Natural killer cell treated with Interleukin-12 subunit alpha and Interleukin-12 subunit beta and Interleukin-15 and Interleukin-18, amount 100 ng/mL, for 72 hours (primary cell): ENCODE data around the gene MRPL38. TPM values are rescaled to one million over a fixed set of nuclear protein-coding genes. Genes with fewer than 3 reads are reported as not detected.
A peak's percentile ranks its signal among the peaks of the same experiment; 100 is the strongest.

Source experiments
- ATAC-seq, 2 donors: fragments of 150-1000 bp; cut with Tn5 transposase in 1 of 2; sonication (Bioruptor Pico), chemical (Tn5 transposase) in 1 of 2; 2 replicates each; pipeline ENCODE4 v1.10.0; 2021
- DNase-seq: peaks from one replicate; pipeline ENCODE4 v3.0.0; 2022; ENCODE audit warnings: low spot score
- H3K27ac Mint-ChIP-seq, 2 donors: 1 replicate in 1 of 2; 2 replicates in 1 of 2; pipeline ENCODE4 v1.8.0; 2022; ENCODE audit warnings: mixed read lengths in 2 of 2, mild to moderate bottlenecking in 1 of 2, moderate library complexity in 1 of 2
- H3K27me3 Mint-ChIP-seq, 2 donors: 1 replicate in 1 of 2; 2 replicates in 1 of 2; pipeline ENCODE4 v1.8.0; 2022; ENCODE audit warnings: mixed read lengths in 2 of 2
- H3K36me3 Mint-ChIP-seq: one replicate; pipeline ENCODE4 v1.8.0; 2022; ENCODE audit warnings: mixed read lengths
- H3K4me1 Mint-ChIP-seq, 2 donors: 1 replicate in 1 of 2; 2 replicates in 1 of 2; pipeline ENCODE4 v1.8.0; 2022; ENCODE audit warnings: low read depth in 2 of 2, mixed read lengths in 2 of 2, mild to moderate bottlenecking in 1 of 2
- H3K4me3 Mint-ChIP-seq: one replicate; pipeline ENCODE4 v1.8.0; 2022; ENCODE audit warnings: mixed read lengths
- H3K9me3 Mint-ChIP-seq: 2 replicates; pipeline ENCODE4 v1.8.0; 2022; ENCODE audit warnings: mixed read lengths
- total RNA-seq, 2 donors: library from RNA; stranded (reverse); gene quantifications; one replicate each; pipeline ENCODE4 v1.2.3, GENCODE V29; 2022

MRPL38 gene
- total RNA-seq, 2 donors from 2014 or later: 117 to 174 TPM

- Mint-ChIP-seq H3K27ac (no peak overlapping the region), H3K4me1 (peaks cover 0 to 3% of the 10 kb centered on the region in 2 donors), H3K9me3 (no peaks in the 10 kb centered on the region), H3K4me3 (no peak overlapping the region), H3K27me3 (peaks cover 0 to under 1% of the 10 kb centered on the region in 2 donors), H3K36me3 (no peaks in the 10 kb centered on the region)
- no peak for ATAC-seq
- no peak for DNase-seq
Measured at GRCh38 chr17:75885431-75885830, 19.3 kb downstream of the MRPL38 start.

- Mint-ChIP-seq H3K9me3 (no peaks in the 10 kb centered on the region), H3K36me3 (no peaks in the 10 kb centered on the region), H3K27ac (no peak overlapping the region), H3K4me3 (no peak overlapping the region), H3K27me3 (peaks cover 5 to 14% of the 10 kb centered on the region in 2 donors), H3K4me1 (peaks cover 8 to 12% of the 10 kb centered on the region in 2 donors)
- ATAC-seq (no peak), DNase-seq (no peak)
Measured at GRCh38 chr17:75881678-75882454, 22.8 kb downstream of the MRPL38 start.

GRCh38 chr17:75880266-75880665 is 24.4 kb downstream of the MRPL38 start:
- H3K9me3 Mint-ChIP-seq: no peaks in the 10 kb centered on the region
- no peak for ATAC-seq
- peak overlapping the region; percentile 27 for H3K4me3 Mint-ChIP-seq
- peaks cover 5 to 14% of the 10 kb centered on the region in 2 donors for H3K27me3 Mint-ChIP-seq
- no peak for DNase-seq
- peaks cover 16 to 17% of the 10 kb centered on the region in 2 donors for H3K4me1 Mint-ChIP-seq
- no peaks in the 10 kb centered on the region for H3K36me3 Mint-ChIP-seq
- H3K27ac Mint-ChIP-seq: no peak overlapping the region

GRCh38 chr17:75878174-75878998 is 26.3 kb downstream of the MRPL38 start, which contains the start of gene TRIM47:
TSS of gene TRIM47 (minus strand) at chr17:75878581. CDS start at chr17:75878548, 33 bp downstream.
- H3K4me3 Mint-ChIP-seq: peak within 1 kb of the TSS; percentile 48

GRCh38 chr17:75877752-75878173 is 26.9 kb downstream of the MRPL38 start:
- peak overlapping the region; percentile 45 for H3K4me3 Mint-ChIP-seq
- no peak overlapping the region for H3K27ac Mint-ChIP-seq
- DNase-seq: peak; percentile 72
- peak; percentile 92 to 94 for ATAC-seq
- no peaks in the 10 kb centered on the region for H3K36me3 Mint-ChIP-seq
- H3K9me3 Mint-ChIP-seq: no peaks in the 10 kb centered on the region
- H3K27me3 Mint-ChIP-seq: peaks cover 5 to 14% of the 10 kb centered on the region in 2 donors
- H3K4me1 Mint-ChIP-seq: peaks cover 16 to 17% of the 10 kb centered on the region in 2 donors

More at GRCh38 chr17:75878174-75878998, 26.3 kb downstream of the MRPL38 start, which contains the start of gene TRIM47:
- Mint-ChIP-seq H3K27me3 (peaks cover 5 to 14% of the 10 kb centered on the region in 2 donors), H3K9me3 (no peaks in the 10 kb centered on the region), H3K36me3 (no peaks in the 10 kb centered on the region), H3K4me1 (peaks cover 16 to 17% of the 10 kb centered on the region in 2 donors), H3K27ac (no peak within 1 kb of the TSS)
- DNase-seq (no peak), ATAC-seq (peak; percentile 40 to 56)

GRCh38 chr17:75876938-75877751 is 27.5 kb downstream of the MRPL38 start:
- no peaks in the 10 kb centered on the region for H3K36me3 Mint-ChIP-seq
- DNase-seq (no peak), ATAC-seq (no peak)
- H3K27me3 Mint-ChIP-seq: peaks cover 5 to 14% of the 10 kb centered on the region in 2 donors
- no peak overlapping the region for H3K27ac Mint-ChIP-seq
- H3K9me3 Mint-ChIP-seq: no peaks in the 10 kb centered on the region
- H3K4me3 Mint-ChIP-seq: peak overlapping the region; percentile 45
- peaks cover 16 to 17% of the 10 kb centered on the region in 2 donors for H3K4me1 Mint-ChIP-seq

GRCh38 chr17:75876190-75876937 is 28.3 kb downstream of the MRPL38 start:
- Mint-ChIP-seq H3K4me3 (peak overlapping the region; percentile 45), H3K27ac (no peak overlapping the region), H3K36me3 (no peaks in the 10 kb centered on the region), H3K27me3 (peaks cover 5 to 14% of the 10 kb centered on the region in 2 donors), H3K4me1 (peaks cover 16 to 17% of the 10 kb centered on the region in 2 donors), H3K9me3 (no peaks in the 10 kb centered on the region)
- DNase-seq: no peak
- peak in 1 of 2 donors; percentile 13 for ATAC-seq

GRCh38 chr17:75875940-75876189 is 28.8 kb downstream of the MRPL38 start:
- Mint-ChIP-seq H3K36me3 (no peaks in the 10 kb centered on the region), H3K27me3 (peaks cover 5 to 14% of the 10 kb centered on the region in 2 donors), H3K4me3 (no peak overlapping the region), H3K9me3 (no peaks in the 10 kb centered on the region), H3K27ac (no peak overlapping the region), H3K4me1 (peaks cover 16 to 17% of the 10 kb centered on the region in 2 donors)
- DNase-seq (no peak), ATAC-seq (no peak)

- Mint-ChIP-seq H3K4me3 (no peak overlapping the region), H3K4me1 (peaks cover 16 to 17% of the 10 kb centered on the region in 2 donors), H3K27ac (no peak overlapping the region), H3K27me3 (peaks cover 5 to 12% of the 10 kb centered on the region in 2 donors), H3K9me3 (no peaks in the 10 kb centered on the region), H3K36me3 (no peaks in the 10 kb centered on the region)
- no peak for ATAC-seq
- no peak for DNase-seq
Measured at GRCh38 chr17:75875182-75875939, 29.3 kb downstream of the MRPL38 start.

- DNase-seq: no peak
- Mint-ChIP-seq H3K4me3 (no peak overlapping the region), H3K36me3 (no peaks in the 10 kb centered on the region), H3K27me3 (peaks cover 5 to 8% of the 10 kb centered on the region in 2 donors), H3K27ac (no peak overlapping the region), H3K9me3 (no peaks in the 10 kb centered on the region), H3K4me1 (peaks cover 16 to 17% of the 10 kb centered on the region in 2 donors)
- no peak for ATAC-seq
Measured at GRCh38 chr17:75874323-75875181, 30.1 kb downstream of the MRPL38 start.

GRCh38 chr17:75873587-75874322 is 30.9 kb downstream of the MRPL38 start:
- ATAC-seq: no peak
- H3K27ac Mint-ChIP-seq: no peak overlapping the region
- H3K27me3 Mint-ChIP-seq: peaks cover 5 to 8% of the 10 kb centered on the region in 2 donors
- H3K4me1 Mint-ChIP-seq: peaks cover 16 to 17% of the 10 kb centered on the region in 2 donors
- H3K36me3 Mint-ChIP-seq: no peaks in the 10 kb centered on the region
- no peak overlapping the region for H3K4me3 Mint-ChIP-seq
- no peak for DNase-seq
- H3K9me3 Mint-ChIP-seq: no peaks in the 10 kb centered on the region
